ENCODE data around the gene UNC13C.
"Not testable (repeated sequence)": the region's sequence is repeated elsewhere in the genome, so short reads cannot be mapped to it uniquely, and the experiment has no call there.

The UNC13C gene

DNA sequence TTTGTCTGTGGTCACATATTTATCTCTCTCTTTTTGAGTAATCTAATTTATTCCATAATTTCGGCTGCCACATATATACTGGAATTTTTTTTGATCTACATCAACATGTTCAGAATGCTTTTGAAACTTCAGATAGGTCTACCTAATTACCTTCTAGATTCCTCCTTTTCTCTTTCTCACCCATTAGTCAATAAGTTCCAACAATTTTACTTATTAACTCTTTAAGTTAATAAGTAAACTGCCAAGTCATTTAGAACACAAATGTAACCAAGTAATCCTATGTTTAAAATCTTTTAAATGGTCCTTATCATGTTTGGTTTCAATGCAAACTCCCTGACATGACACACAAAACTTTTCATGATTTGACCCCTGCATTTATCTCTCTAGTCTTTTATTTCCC lies 410.5 kb downstream of the UNC13C start:
- no peak for DNase-seq (ENCODE audit: low read depth)
- no peak for TF ChIP-seq CTCF (conservative IDR thresholded peaks at IDR 0.05; ENCODE audit: control insufficient read depth, insufficient read depth, low read depth, low read length)
- no peak overlapping the region for H3K4me3 ChIP-seq (ENCODE audit: control insufficient read depth, low read depth, low read length)

GRCh38 chr15:54410481-54410880 lies 432.2 kb downstream of the UNC13C start:
- no peak for TF ChIP-seq CTCF (conservative IDR thresholded peaks at IDR 0.05; ENCODE audit: control insufficient read depth, insufficient read depth, low read depth, low read length)
- no peak overlapping the region for H3K4me3 ChIP-seq (ENCODE audit: control insufficient read depth, low read depth, low read length)
- DNase-seq (ENCODE audit: low read depth): no peak

DNA sequence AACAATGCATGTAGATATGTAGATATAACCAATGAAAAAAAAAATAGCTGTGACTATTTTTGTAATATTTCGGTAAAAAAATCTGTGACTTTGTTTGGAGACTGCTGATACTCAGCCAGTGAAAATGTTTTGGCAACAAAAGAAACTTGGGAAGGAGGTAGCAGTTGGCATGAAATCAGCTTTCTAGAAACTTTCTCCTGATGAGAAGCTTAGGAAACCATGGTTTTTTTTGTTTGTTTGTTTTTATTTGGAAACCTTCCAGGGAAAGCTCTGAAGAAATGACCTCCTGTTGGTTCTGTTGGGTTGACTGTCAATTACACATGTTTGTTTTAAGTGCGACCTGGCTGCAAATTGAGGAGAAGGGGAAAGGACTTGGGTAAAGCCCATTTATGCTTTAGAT lies 445.9 kb downstream of the UNC13C start:
- TF ChIP-seq CTCF (conservative IDR thresholded peaks at IDR 0.05; ENCODE audit: control insufficient read depth, insufficient read depth, low read depth, low read length): no peak
- DNase-seq (ENCODE audit: low read depth): no peak
- H3K4me3 ChIP-seq (ENCODE audit: control insufficient read depth, low read depth, low read length): no peak overlapping the region

- no peak for DNase-seq (ENCODE audit: low read depth)
- H3K4me3 ChIP-seq (ENCODE audit: control insufficient read depth, low read depth, low read length): no peak overlapping the region
- TF ChIP-seq CTCF (conservative IDR thresholded peaks at IDR 0.05; ENCODE audit: control insufficient read depth, insufficient read depth, low read depth, low read length): no peak
Observed at GRCh38 chr15:54428596-54428995, 450.4 kb downstream of the UNC13C start.

GRCh38 chr15:54450288-54450687 lies 472.0 kb downstream of the UNC13C start:
- H3K4me3 ChIP-seq (ENCODE audit: control insufficient read depth, low read depth, low read length); DNase-seq (ENCODE audit: low read depth): not testable (repeated sequence)

- TF ChIP-seq CTCF (conservative IDR thresholded peaks at IDR 0.05; ENCODE audit: control insufficient read depth, insufficient read depth, low read depth, low read length): no peak
- no peak for DNase-seq (ENCODE audit: low read depth)
- H3K4me3 ChIP-seq (ENCODE audit: control insufficient read depth, low read depth, low read length): no peak overlapping the region
Observed at GRCh38 chr15:54456413-54456812, 478.2 kb downstream of the UNC13C start.

DNA sequence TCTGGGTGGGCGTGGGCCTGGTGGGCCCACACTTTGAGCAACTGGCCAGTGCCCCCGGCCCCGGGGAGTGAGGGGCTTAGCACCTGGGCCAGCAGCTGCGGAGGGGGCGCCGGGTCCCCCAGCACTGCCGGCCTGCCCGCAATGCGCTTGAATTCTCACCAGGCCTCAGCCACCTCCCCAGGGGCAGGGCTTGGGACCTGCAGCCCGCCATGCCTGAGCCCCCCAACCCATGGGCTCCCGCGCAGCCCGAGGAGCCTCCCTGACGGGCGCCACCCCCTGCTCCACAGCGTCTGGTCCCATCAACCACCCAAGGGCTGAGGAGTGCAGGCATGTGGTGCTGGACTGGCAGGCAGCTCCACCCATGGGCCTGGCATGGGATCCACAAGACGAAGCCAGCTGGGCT lies 484.3 kb downstream of the UNC13C start:
- H3K4me3 ChIP-seq (ENCODE audit: control insufficient read depth, low read depth, low read length): no peak overlapping the region
- DNase-seq (ENCODE audit: low read depth): no peak
- TF ChIP-seq CTCF (conservative IDR thresholded peaks at IDR 0.05; ENCODE audit: control insufficient read depth, insufficient read depth, low read depth, low read length): no peak
